ENCODE data around the gene WARS2.

WARS2 gene

GRCh38 chr1:119112244-119112643, 28.2 kb downstream of the WARS2 start:
- DNase-seq, result no peak
- H3K14ac ChIP-seq (ENCODE audit: low read length), result no peak overlapping the region
- H3K27ac ChIP-seq (ENCODE audit: low read depth, low read length), result no peak overlapping the region
- no peak overlapping the region for H2BK12ac ChIP-seq (ENCODE audit: low read length)
- H3K36me3 ChIP-seq (ENCODE audit: control insufficient read depth in 1 of 2, insufficient read depth in 2 of 2, low read length in 2 of 2), result no peaks in the 10 kb centered on the region
- H3K23ac ChIP-seq (ENCODE audit: low read length), result no peak overlapping the region
- H3K4me1 ChIP-seq (ENCODE audit: control insufficient read depth in 1 of 2, insufficient read depth in 2 of 2, low read length in 2 of 2), result peaks cover 5 to 12% of the 10 kb centered on the region in 2 experiments
- H3K4me2 ChIP-seq (ENCODE audit: low read length), result no peak overlapping the region
- H3K18ac ChIP-seq (ENCODE audit: low read length), result no peak overlapping the region
- H3K79me2 ChIP-seq (ENCODE audit: control insufficient read depth, insufficient read depth, low read length, poor library complexity), result no peaks in the 10 kb centered on the region
- H3K79me1 ChIP-seq (ENCODE audit: low read length), result peaks cover 2% of the 10 kb centered on the region
- no peak overlapping the region for H4K91ac ChIP-seq (ENCODE audit: low read depth, low read length)
- no peak overlapping the region for H2AK5ac ChIP-seq (ENCODE audit: low read length)
- H3K9me3 ChIP-seq (ENCODE audit: insufficient read depth, low read depth, low read length), result no peaks in the 10 kb centered on the region
- H3K4me3 ChIP-seq (ENCODE audit: low read depth, low read length), result no peak overlapping the region
- H4K12ac ChIP-seq (ENCODE audit: low read depth, low read length), result no peak overlapping the region
- H2BK5ac ChIP-seq (ENCODE audit: low read depth, low read length, poor library complexity), result no peak overlapping the region
- no peak overlapping the region for H3K9ac ChIP-seq (ENCODE audit: low read length)
- WGBS (ENCODE audit: extremely low coverage, insufficient coverage, insufficient read length), result no CpG with 5 or more reads among the region's 3 CpGs
- H4K8ac ChIP-seq (ENCODE audit: low read depth, low read length), result no peak overlapping the region
- H2BK120ac ChIP-seq (ENCODE audit: insufficient read depth, low read length, poor library complexity), result no peak overlapping the region
- no peaks in the 10 kb centered on the region for H3K27me3 ChIP-seq (ENCODE audit: insufficient read depth, low read length)
- no peak overlapping the region for H2AFZ ChIP-seq (ENCODE audit: insufficient read depth, low read length, poor library complexity)
- H3K4ac ChIP-seq (ENCODE audit: low read depth, low read length), result no peak overlapping the region

- Histone ChIP-seq H3K14ac (ENCODE audit: low read length) (no peak overlapping the region), H2BK120ac (ENCODE audit: insufficient read depth, low read length, poor library complexity) (no peak overlapping the region), H3K79me1 (ENCODE audit: low read length) (no peaks in the 10 kb centered on the region), H3K27me3 (ENCODE audit: insufficient read depth, low read length) (no peaks in the 10 kb centered on the region), H4K8ac (ENCODE audit: low read depth, low read length) (no peak overlapping the region), H4K91ac (ENCODE audit: low read depth, low read length) (no peak overlapping the region), H3K4me1 (ENCODE audit: control insufficient read depth in 1 of 2, insufficient read depth in 2 of 2, low read length in 2 of 2) (peaks cover 3% of the 10 kb centered on the region in 2 experiments), H3K18ac (ENCODE audit: low read length) (no peak overlapping the region), H3K27ac (ENCODE audit: low read depth, low read length) (no peak overlapping the region), H2AFZ (ENCODE audit: insufficient read depth, low read length, poor library complexity) (no peak overlapping the region), H3K4me2 (ENCODE audit: low read length) (no peak overlapping the region), H2BK12ac (ENCODE audit: low read length) (no peak overlapping the region), H4K12ac (ENCODE audit: low read depth, low read length) (no peak overlapping the region), H3K23ac (ENCODE audit: low read length) (no peak overlapping the region), H3K4ac (ENCODE audit: low read depth, low read length) (no peak overlapping the region), H2BK5ac (ENCODE audit: low read depth, low read length, poor library complexity) (no peak overlapping the region), H3K9me3 (ENCODE audit: insufficient read depth, low read depth, low read length) (no peaks in the 10 kb centered on the region), H3K4me3 (ENCODE audit: low read depth, low read length) (no peak overlapping the region), H2AK5ac (ENCODE audit: low read length) (no peak overlapping the region), H3K79me2 (ENCODE audit: control insufficient read depth, insufficient read depth, low read length, poor library complexity) (no peaks in the 10 kb centered on the region), H3K36me3 (ENCODE audit: control insufficient read depth in 1 of 2, insufficient read depth in 2 of 2, low read length in 2 of 2) (no peaks in the 10 kb centered on the region), H3K9ac (ENCODE audit: low read length) (no peak overlapping the region)
- WGBS (ENCODE audit: extremely low coverage, insufficient coverage, insufficient read length), result no CpG with 5 or more reads among the region's 1 CpG
- DNase-seq, result no peak
Observed at GRCh38 chr1:119108988-119109387, 31.5 kb downstream of the WARS2 start.

- Histone ChIP-seq H3K23ac (ENCODE audit: low read length) (no peak overlapping the region), H3K4me1 (ENCODE audit: control insufficient read depth in 1 of 2, insufficient read depth in 2 of 2, low read length in 2 of 2) (no peaks in the 10 kb centered on the region), H2BK12ac (ENCODE audit: low read length) (no peak overlapping the region), H2AFZ (ENCODE audit: insufficient read depth, low read length, poor library complexity) (no peak overlapping the region), H2AK5ac (ENCODE audit: low read length) (no peak overlapping the region), H3K14ac (ENCODE audit: low read length) (no peak overlapping the region), H2BK120ac (ENCODE audit: insufficient read depth, low read length, poor library complexity) (no peak overlapping the region), H2BK5ac (ENCODE audit: low read depth, low read length, poor library complexity) (no peak overlapping the region), H3K4ac (ENCODE audit: low read depth, low read length) (no peak overlapping the region), H3K79me2 (ENCODE audit: control insufficient read depth, insufficient read depth, low read length, poor library complexity) (no peaks in the 10 kb centered on the region), H3K9me3 (ENCODE audit: insufficient read depth, low read depth, low read length) (no peaks in the 10 kb centered on the region), H4K91ac (ENCODE audit: low read depth, low read length) (no peak overlapping the region), H3K79me1 (ENCODE audit: low read length) (no peaks in the 10 kb centered on the region), H3K4me2 (ENCODE audit: low read length) (no peak overlapping the region), H3K18ac (ENCODE audit: low read length) (no peak overlapping the region), H3K27ac (ENCODE audit: low read depth, low read length) (no peak overlapping the region), H3K36me3 (ENCODE audit: control insufficient read depth in 1 of 2, insufficient read depth in 2 of 2, low read length in 2 of 2) (no peaks in the 10 kb centered on the region), H3K9ac (ENCODE audit: low read length) (no peak overlapping the region), H3K27me3 (ENCODE audit: insufficient read depth, low read length) (no peaks in the 10 kb centered on the region), H4K12ac (ENCODE audit: low read depth, low read length) (no peak overlapping the region), H3K4me3 (ENCODE audit: low read depth, low read length) (no peak overlapping the region), H4K8ac (ENCODE audit: low read depth, low read length) (no peak overlapping the region)
- no CpG with 5 or more reads among the region's 1 CpG for WGBS (ENCODE audit: extremely low coverage, insufficient coverage, insufficient read length)
- no peak for DNase-seq
Observed at GRCh38 chr1:119103764-119104163, 36.7 kb downstream of the WARS2 start.

- no peaks in the 10 kb centered on the region for H3K4me1 ChIP-seq (ENCODE audit: control insufficient read depth in 1 of 2, insufficient read depth in 2 of 2, low read length in 2 of 2)
- H3K4me2 ChIP-seq (ENCODE audit: low read length), result no peak overlapping the region
- no peak overlapping the region for H2BK5ac ChIP-seq (ENCODE audit: low read depth, low read length, poor library complexity)
- no peak overlapping the region for H2BK120ac ChIP-seq (ENCODE audit: insufficient read depth, low read length, poor library complexity)
- H3K18ac ChIP-seq (ENCODE audit: low read length), result no peak overlapping the region
- no peak overlapping the region for H2AK5ac ChIP-seq (ENCODE audit: low read length)
- H2AFZ ChIP-seq (ENCODE audit: insufficient read depth, low read length, poor library complexity), result no peak overlapping the region
- DNase-seq, result no peak
- H3K14ac ChIP-seq (ENCODE audit: low read length), result no peak overlapping the region
- no peak overlapping the region for H3K27ac ChIP-seq (ENCODE audit: low read depth, low read length)
- H4K91ac ChIP-seq (ENCODE audit: low read depth, low read length), result no peak overlapping the region
- H3K27me3 ChIP-seq (ENCODE audit: insufficient read depth, low read length), result no peaks in the 10 kb centered on the region
- H2BK12ac ChIP-seq (ENCODE audit: low read length), result no peak overlapping the region
- no peak overlapping the region for H3K4me3 ChIP-seq (ENCODE audit: low read depth, low read length)
- H3K79me2 ChIP-seq (ENCODE audit: control insufficient read depth, insufficient read depth, low read length, poor library complexity), result no peaks in the 10 kb centered on the region
- H3K23ac ChIP-seq (ENCODE audit: low read length), result no peak overlapping the region
- no peak overlapping the region for H4K8ac ChIP-seq (ENCODE audit: low read depth, low read length)
- H3K79me1 ChIP-seq (ENCODE audit: low read length), result no peaks in the 10 kb centered on the region
- no peak overlapping the region for H3K9ac ChIP-seq (ENCODE audit: low read length)
- no peaks in the 10 kb centered on the region for H3K36me3 ChIP-seq (ENCODE audit: control insufficient read depth in 1 of 2, insufficient read depth in 2 of 2, low read length in 2 of 2)
- no peaks in the 10 kb centered on the region for H3K9me3 ChIP-seq (ENCODE audit: insufficient read depth, low read depth, low read length)
- H3K4ac ChIP-seq (ENCODE audit: low read depth, low read length), result no peak overlapping the region
- no CpG with 5 or more reads among the region's 7 CpGs for WGBS (ENCODE audit: extremely low coverage, insufficient coverage, insufficient read length)
- no peak overlapping the region for H4K12ac ChIP-seq (ENCODE audit: low read depth, low read length)
Observed at GRCh38 chr1:119102051-119102450, 38.4 kb downstream of the WARS2 start.

Data from trophoblast cell (in vitro differentiated cells and primary cell).